Stimulated activated CD4-positive, alpha-beta T cell treated with anti-CD3 and anti-CD28 coated beads, TNF-alpha, amount 100 ng/mL, for 4 hours (primary cell): ENCODE results near the gene CASQ1.

ENCODE experiments used
- DNase-seq, 3 experiments: peaks; one replicate each; pipeline ENCODE4 v3.0.0-alpha.2; 2020; ENCODE audit warnings: low read depth in 3 of 3

CASQ1 gene

GRCh38 chr1:160226623-160227022 is 36.2 kb downstream of the CASQ1 start:
- DNase-seq, result no peak

DNA sequence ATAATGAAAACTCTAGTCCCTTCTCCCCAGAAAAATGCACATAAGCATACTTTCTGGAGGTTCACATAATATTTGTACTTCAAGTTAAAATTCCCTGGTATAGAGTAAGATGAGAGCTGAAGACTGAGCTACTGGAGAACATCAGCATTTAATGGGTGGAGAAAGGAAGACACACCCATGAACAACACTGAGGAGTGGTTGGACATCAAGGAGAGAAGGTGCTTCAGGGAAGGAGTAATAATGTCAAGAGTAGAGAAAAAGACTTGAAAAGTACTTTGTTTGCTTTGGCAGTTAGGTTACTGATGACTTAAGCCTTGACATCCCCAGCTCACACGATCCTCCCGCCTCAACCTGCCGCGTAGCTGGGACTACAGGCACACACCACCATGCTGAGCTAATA is 36.7 kb downstream of the CASQ1 start:
- no peak for DNase-seq

DNA sequence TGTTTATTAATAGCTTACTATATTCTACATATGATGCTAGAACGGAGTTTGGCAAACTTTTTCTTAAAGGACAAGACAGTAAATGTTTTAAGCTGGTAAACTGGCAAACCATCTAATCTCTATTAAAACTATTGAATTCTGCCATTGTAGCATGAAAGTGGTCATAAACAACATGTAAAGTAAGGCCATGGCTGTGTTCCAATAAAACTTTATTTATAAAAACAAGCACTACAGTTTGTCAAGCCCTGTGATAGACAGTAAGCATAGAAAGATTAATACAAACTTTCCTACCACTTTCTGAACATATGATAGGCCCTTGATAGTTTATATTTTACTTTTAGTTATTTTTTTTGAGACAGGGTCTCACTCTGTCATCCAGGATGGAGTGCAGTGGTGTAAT is 37.2 kb downstream of the CASQ1 start:
- DNase-seq, result no peak

DNA sequence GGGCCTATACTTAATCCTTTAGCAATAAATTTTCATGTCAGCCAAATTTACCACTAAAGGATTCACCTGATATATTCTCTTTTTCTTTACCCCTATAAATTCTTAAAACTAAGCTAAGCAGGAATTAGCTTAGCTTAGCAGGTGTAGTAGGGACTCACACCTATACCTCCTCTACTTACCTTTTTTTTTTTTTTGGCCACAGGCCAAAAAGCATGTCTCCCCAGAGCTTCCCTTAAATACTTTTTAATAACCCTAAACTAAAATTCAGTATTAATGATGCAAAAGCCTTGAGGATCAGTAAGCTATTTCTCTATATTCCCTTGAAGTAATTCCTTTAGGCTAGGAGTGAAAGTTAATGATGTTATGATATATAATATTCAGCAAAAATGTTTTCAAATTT is 38.1 kb downstream of the CASQ1 start:
- no peak for DNase-seq

DNA sequence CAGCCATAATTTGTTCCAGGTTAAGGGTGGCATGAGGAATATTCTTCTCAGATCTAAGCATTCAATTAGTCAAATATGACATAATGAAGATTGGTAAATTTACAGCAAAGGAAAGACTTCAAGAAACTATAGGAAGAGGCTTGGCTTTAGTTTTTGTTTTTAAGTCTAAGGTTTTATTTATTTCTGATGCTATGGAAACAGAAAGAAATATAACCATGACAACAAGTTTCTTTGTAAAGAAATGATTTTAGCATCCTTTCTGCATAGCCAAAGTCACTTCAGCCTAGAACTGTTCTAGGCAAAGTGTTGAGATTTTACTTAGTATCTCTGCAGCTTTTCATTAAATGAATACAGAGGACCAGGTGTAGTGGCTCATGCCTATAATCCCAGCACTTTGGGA is 42.5 kb downstream of the CASQ1 start:
- DNase-seq, result no peak

GRCh38 chr1:160236806-160237205 is 46.4 kb downstream of the CASQ1 start:
- DNase-seq, result no peak

DNA sequence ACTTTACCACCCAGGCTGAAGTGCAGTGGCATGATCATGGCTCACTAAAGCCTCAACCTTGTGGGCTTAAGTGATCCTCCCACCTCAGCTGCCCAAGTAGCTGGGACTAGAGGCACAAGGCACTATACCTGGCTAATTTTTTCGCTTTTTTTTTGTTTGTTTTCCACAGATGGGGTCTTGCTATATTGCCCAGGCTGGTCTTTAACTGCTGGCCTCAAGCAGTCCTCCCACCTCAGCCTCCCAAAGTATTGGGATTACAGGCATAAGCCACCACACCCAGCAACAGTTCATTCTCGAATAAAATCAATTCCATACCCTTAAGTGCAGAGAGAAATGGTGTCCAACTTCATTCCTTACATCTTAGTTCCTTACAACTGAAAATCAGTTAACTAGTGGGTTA is 47.2 kb downstream of the CASQ1 start:
- no peak for DNase-seq

- no peak for DNase-seq
Observed at GRCh38 chr1:160238408-160238807, 48.0 kb downstream of the CASQ1 start.

- DNase-seq, result no peak
Observed at GRCh38 chr1:160239582-160240299, 49.4 kb downstream of the CASQ1 start.

DNA sequence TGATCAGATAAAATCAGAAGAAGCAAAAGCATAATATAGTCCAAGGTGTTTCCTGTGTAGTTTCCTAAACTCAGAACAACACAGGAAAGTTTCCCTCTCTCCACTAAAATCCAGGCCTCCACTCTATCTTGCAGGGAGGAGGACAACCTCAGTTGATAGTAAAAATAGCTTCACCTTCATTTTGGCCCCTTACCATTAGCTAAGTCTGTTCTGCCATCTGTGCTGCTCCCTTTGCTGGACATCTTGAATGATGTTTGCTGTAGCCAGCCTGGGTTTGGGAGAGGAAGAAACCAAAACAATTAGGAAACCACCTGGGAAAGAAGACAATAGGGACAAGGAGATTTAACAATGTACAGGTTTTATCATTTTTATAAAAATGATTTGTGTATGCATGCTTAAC is 53.4 kb downstream of the CASQ1 start:
- no peak for DNase-seq

- DNase-seq, result no peak
Observed at GRCh38 chr1:160244209-160244608, 53.8 kb downstream of the CASQ1 start.

DNA sequence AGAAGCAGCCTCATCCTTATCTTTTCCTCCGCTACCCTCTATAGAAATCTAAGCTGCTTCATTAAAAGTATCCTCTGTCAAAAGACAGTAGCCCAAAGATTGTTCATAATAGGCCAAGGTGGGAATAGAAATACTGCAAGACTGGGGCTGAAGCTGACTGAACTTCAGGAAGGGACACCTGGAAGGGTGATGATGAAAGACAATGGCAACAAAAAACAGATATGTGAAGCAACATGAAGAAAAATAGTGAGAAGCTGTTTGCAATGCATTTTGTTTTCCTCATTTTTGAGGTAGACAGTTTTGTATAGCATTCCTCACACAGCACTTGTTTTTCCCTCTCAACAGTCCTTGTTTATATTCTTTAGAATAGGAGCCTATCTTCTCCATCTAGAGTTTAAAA is 55.1 kb downstream of the CASQ1 start:
- DNase-seq, result no peak

GRCh38 chr1:160247053-160247452 is 56.7 kb downstream of the CASQ1 start:
- no peak for DNase-seq

- no peak for DNase-seq
Observed at GRCh38 chr1:160251011-160251410, 60.6 kb downstream of the CASQ1 start.
